Astrocyte of the cerebellum (primary cell): Measurements from ENCODE around the gene SH3RF3.

Source experiments
- DNase-seq: peaks from one replicate; pipeline ENCODE4 v3.0.0-alpha.2; 2011; ENCODE audit warnings: low read depth
- H3K4me3 ChIP-seq: 2 replicates; pipeline ENCODE4 v1.5.1; 2011; ENCODE audit warnings: mild to moderate bottlenecking, low read depth, low read length, moderate library complexity
- CTCF ChIP-seq: IDR thresholded peaks from 2 replicates; pipeline ENCODE4 v1.5.1; 2012; ENCODE audit warnings: low read length, low read depth, moderate library complexity, mild to moderate bottlenecking; ENCODE audit errors: missing control alignments
- in situ Hi-C: cut with HindIII; loops from 2 replicates; pipeline ENCODE4 v1.10.0; 2017; ENCODE audit warnings: low sequenced_read_pairs

Gene SH3RF3

GRCh38 chr2:109473616-109474318, 344.8 kb downstream of the SH3RF3 start:
- DNase-seq: no peak
- TF ChIP-seq CTCF: no peak
- in situ Hi-C loops: no loop called here
- no peak overlapping the region for H3K4me3 ChIP-seq

GRCh38 chr2:109474319-109474825, 345.4 kb downstream of the SH3RF3 start:
- TF ChIP-seq CTCF: no peak
- no peak for DNase-seq
- no peak overlapping the region for H3K4me3 ChIP-seq
- in situ Hi-C loops: no loop called here

- DNase-seq: peak; percentile 36
- in situ Hi-C loops: no loop called here
- TF ChIP-seq CTCF: no peak
These were observed 346.7 kb downstream of the SH3RF3 start for GRCh38 chr2:109475531-109476210.

GRCh38 chr2:109476641-109477441, 347.8 kb downstream of the SH3RF3 start:
- H3K4me3 ChIP-seq: no peak overlapping the region
- DNase-seq: no peak
- in situ Hi-C loops: no loop called here
- TF ChIP-seq CTCF: no peak

More at GRCh38 chr2:109475531-109476210, 346.7 kb downstream of the SH3RF3 start:
- no peak overlapping the region for H3K4me3 ChIP-seq

- TF ChIP-seq CTCF: no peak
- in situ Hi-C loops: no loop called here
- DNase-seq: no peak
- no peak overlapping the region for H3K4me3 ChIP-seq
These were observed 350.0 kb downstream of the SH3RF3 start for GRCh38 chr2:109478906-109479493.

- no peak for DNase-seq
- no peak overlapping the region for H3K4me3 ChIP-seq
- in situ Hi-C loops: no loop called here
- no peak for TF ChIP-seq CTCF
These were observed 350.8 kb downstream of the SH3RF3 start for GRCh38 chr2:109479804-109480203.
